DMS 273 treated with DMSO at 0.1 percent for 48 hours (cell line): Measurements from ENCODE around the gene MYO7B.
"Not testable (repeated sequence)": the region's sequence is repeated elsewhere in the genome, so short reads cannot be mapped to it uniquely, and the experiment has no call there.

Source experiments
- DNase-seq: peaks from one replicate; lab custom pipeline; 2025; lab: John Stamatoyannopoulos, UW

The MYO7B gene

GRCh38 chr2:127524198-127524834 is 11.2 kb upstream of the MYO7B start:
- DNase-seq, result not testable (repeated sequence)

GRCh38 chr2:127525691-127526131 is 9.8 kb upstream of the MYO7B start:
- no peak for DNase-seq

DNA sequence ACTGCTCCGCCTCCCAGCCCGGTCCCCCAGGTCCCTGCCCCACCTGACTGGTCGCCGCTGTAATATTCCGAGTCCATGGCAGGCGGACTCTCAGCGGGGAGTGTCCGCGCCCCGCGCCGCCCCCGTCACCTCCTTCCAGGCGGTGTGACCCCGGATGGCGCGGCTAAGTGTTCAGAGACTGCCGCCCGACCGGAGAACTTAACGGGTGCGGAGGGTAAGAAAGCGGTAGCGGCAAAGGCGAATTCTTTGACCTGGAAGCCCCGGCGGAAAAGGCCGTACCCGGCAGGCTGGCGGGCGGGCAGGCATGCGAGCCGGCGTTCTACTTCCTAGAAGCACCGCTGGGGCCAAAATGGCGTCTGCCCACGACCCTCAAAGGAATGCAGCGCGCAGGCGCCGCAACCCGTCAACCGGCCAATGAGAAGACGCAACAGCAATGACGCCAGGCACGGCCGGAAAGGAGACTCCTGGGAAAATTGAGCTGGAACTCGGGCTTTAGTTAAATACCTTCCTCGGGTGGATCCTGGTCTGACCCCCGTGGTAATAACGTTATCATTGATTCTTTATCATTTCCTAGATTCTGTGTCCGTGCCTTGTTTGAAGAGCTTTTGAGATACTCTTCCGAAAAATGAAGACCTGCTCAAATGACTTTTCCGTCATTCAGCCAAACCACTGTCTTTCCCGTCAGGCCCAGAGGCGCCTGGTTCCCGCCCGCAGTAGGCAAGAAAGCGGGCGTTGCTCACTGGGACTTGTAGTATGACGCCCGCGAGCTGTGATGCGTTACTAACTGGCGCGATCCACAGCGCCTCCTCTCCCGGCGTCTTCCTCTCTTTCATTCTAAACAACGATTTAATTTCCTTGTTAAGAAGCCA is 9.1 kb upstream of the MYO7B start, which contains the start of gene IWS1:
TSS of gene IWS1 (minus strand) at position 358 of the 869 bp plus-strand sequence. CDS start at position 77, 281 bp downstream.
- peak; percentile 95 for DNase-seq

DNA sequence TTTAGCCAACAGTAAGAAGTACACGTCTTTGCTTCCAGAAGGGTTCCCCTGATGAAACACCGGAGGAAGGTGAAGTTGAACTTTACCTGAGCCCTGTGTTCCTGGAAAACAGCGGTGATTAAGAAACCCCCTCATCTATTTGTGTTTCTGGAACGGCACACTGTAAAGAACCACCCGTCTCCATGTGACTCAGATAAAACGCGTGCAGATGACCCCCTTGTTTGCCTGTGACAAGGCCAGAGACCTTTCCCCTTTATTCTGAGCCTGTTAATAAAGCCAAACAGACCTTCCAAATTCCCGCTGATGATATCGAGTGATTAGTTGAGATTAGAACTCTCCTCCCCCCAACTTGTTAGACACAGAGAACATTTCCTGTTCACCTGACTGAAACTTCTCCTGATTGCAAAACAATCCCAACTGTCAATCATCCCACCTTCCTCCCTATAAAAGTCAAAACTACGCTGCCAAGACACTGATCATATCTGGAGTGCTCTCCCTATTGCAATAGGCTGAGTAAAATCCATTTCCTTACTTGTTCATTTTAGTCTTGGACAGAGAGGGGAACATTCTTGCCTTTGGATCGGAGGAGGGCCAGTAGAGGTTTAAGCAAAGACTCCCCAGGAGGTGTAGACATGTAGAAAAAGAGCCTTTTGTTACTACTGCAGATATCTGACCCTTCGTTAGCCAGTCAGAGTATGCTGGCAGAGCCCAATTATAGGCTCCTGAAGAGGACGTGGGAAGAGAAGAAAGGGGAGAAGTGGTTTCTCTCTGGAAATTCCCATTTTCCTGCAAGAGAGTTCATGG is 8.3 kb upstream of the MYO7B start:
- DNase-seq, result no peak

GRCh38 chr2:127528487-127528886 is 7.0 kb upstream of the MYO7B start:
- no peak for DNase-seq

GRCh38 chr2:127529416-127529815 is 6.1 kb upstream of the MYO7B start:
- not testable (repeated sequence) for DNase-seq

- no peak for DNase-seq
These were observed 5.0 kb upstream of the MYO7B start for GRCh38 chr2:127530245-127531140.

DNA sequence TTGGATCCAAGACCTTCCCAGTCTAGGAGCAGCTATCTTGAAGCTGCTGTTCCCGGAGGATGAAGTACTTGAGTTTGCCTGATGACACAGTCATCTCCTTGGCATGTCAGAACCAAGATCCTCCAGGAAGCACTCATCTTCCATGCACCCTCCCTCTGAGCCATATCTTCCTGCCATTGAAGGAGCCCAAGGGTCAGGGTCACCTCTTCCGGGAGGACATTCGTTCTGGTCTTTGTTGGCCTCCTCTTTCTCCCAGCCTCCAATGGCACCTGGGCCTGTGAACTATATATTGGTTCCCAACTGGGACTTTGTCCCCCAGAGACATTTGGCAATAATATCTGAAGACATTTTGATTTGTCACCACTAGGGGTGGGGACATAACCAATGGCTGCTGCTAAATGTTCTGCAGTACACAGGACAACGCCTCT is 4.2 kb upstream of the MYO7B start:
- no peak for DNase-seq

- no peak for DNase-seq
These were observed 3.2 kb upstream of the MYO7B start for GRCh38 chr2:127532296-127532695.

DNA sequence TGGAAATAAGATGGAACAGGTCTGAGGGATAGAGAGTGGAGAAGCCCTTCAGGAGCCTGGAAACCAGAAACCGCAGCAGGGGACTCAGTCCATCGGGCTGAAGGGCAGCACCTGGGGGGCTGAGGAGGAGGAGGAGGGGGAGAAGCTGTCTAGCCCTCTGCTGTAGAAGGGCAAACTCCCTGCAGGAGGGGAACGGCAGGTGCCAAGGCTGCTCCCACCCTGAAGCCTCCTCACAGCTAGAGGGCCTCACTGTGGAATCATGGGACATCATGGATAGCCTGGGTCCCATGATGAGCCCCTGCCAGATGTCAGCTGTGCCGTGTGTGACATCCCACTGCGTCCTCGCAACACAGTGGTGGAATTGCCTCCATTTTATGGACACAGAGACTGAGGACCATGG is 435 bp downstream of the MYO7B start:
- DNase-seq, result no peak

DNA sequence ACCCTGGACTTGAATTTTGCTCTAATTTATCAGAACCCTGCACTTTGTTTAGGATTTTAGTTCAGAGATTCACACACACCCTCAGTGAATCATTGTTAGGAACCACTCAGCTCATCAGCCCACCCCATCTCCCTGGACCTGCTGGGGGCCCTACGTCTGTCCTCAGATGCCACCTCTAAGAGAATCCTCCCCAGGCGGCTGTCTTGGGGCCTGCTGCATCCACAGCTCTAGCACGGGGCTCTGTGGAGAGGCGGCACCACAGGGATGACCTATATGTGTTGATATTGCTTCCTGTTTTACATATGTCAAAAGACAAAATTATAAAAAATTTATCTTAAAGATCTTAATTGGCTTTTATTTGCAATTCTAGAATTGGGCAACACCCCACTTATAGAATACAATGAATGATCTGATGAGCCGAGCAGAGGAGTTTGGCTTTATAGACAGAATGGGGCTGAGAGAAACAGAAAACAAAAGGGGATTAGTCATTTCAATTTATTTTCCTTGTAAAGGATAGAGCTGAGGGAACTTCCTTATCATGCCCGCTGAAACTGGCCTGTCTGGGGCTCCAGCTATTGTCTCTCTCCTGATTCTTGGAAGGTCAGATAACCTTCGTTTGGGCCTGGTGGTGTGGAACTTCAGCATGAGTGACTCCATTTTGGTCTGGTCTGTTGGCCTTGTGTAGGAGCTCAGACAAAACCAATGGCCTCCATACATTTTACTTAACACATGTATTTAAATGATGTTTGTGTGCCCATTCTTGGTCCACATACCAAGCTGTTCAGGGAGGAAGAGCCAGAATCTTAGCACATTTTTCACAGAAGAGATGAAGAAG is 1.4 kb downstream of the MYO7B start:
- DNase-seq, result no peak

DNA sequence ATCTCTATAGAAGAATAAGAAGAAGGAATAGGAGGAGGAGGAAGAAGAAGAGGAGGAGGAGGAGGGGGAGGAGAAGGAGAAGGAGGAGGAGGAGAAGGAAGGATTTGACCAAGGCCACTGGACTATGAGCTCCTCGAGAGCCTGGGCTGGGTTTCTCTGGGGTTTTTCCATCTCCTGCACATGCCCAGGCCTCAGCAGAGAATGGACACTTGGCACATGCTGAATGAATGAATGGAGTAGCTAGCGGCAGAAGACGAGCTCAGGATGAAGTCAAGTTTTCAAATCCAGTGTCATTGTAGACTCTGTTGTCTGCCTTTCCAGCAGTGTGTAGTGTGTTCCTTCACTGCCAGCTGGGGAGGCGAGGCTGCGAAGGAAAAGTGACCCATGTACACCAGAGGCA is 2.2 kb downstream of the MYO7B start:
- DNase-seq, result no peak

DNA sequence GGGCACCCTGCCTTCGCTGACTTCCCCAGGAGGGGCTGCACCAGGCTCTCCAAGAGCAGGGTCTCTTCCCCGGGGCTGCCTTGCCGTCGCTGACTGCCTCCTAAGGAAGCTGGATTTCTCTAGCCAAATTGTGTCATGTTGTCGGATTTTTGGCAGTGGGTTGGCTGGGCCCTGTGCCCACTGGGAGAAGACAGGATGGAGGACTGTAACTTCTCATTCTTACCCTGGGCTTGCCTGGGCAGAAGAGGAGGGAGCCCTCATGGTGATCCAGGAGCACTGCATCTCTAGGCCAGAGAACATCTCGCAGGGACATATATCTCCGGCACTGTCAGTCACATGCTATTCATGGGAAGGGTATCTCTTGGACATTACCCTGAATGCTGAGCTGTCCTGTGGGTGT is 6.3 kb downstream of the MYO7B start:
- no peak for DNase-seq

GRCh38 chr2:127542231-127542630 is 6.7 kb downstream of the MYO7B start:
- DNase-seq, result peak; percentile 65

- DNase-seq, result not testable (repeated sequence)
These were observed 7.6 kb downstream of the MYO7B start for GRCh38 chr2:127543013-127543501.

DNA sequence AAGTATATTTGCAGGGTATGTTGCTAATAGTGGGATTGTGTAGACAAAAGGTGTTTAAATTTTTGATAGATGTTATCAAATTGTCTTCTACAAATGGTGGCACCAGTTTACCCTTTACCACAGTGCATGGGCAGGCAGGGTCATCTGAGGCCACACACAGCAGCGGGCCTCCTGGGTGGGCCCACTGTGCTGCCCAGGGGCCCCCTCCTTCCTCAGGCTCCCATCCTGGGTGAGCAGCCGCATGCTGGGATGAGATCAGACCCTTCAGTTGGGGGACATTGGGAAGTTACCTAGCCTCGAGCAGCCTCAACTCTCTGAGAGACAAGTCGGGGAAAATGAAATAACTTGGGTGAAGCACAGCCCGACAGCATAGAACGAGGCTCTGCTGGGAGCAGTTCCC is 9.7 kb downstream of the MYO7B start:
- no peak for DNase-seq

GRCh38 chr2:127545796-127546195 is 10.3 kb downstream of the MYO7B start:
- no peak for DNase-seq

- no peak for DNase-seq
These were observed 11.3 kb downstream of the MYO7B start for GRCh38 chr2:127546797-127547196.

DNA sequence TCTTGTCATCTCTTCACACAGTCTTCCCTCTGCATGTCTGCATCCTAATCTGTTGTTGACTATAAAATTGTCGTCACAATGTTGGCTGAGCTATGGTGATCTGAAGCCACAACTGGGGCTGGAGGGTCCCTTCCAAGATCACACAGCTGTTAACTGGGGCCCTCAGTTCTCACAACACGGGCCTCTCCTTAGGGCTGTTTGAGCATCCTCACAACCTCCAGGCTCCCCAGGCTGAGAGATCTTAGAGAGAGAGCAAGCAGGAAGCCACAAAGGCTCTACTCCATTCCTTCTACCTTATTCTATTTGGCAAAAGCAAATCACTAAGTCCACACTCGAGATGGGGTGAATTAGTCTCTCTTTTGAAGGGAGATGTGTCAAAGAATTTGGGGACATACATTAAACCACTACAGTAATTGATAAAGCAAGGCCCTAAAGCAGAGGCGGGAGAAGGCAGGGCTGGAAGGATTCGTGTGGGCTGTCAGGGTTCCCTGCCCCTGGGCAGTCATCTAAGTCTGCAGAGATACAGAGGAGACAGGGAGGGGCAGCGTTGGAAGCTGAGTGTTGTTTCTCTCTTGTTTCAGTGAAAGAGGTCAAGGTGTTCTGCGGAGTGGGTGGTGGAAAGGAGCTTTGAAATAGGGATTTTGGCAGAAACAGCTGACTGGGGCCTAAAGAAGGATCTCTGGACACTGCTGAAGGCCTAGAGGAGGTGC is 15.9 kb downstream of the MYO7B start:
- DNase-seq, result no peak

DNA sequence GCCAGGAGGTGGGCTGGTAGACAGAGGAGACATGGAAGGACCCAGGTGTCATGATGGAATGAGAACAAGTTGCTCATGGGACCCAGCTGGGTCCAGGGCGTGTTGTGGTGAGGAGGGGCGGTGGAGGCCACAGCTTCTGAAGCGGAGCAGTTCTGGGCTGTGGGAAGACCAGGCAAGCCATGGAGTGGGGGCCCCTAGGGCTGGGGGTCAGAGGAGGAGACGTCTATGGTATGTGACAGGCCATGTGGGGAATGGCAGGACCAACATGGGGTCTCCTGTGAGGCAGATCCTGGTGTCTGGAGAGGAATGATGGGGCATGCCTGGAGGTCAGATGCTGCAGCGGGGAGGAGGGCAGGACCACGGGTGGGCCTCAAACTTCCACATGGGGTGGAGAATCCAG is 16.9 kb downstream of the MYO7B start:
- DNase-seq, result no peak
